K562 (cell line): Measurements from ENCODE around the gene IFT122. TPM values are rescaled to one million over a fixed set of nuclear protein-coding genes. Genes with fewer than 3 reads are reported as not detected.

Source experiments
- ATAC-seq: fragments of 200-7000 bp; cut with Tn5 transposase; 3 replicates; pipeline ENCODE4 v1.9.1; 2020; ENCODE audit warnings: moderate library complexity
- BruUV-seq: library from RNA; stranded (reverse); fragments of 400-500 nt; replicated peaks from 2 replicates; lab custom pipeline; 2021; lab: Mats Ljungman, UMichigan
- CTCF ChIA-PET: fragments of 300-600 bp; formaldehyde crosslinking; extraction: SDS; loops from one replicate; lab custom pipeline; 2021; ENCODE audit warnings: low intra/inter-chr PET ratio; lab: Yijun Ruan, JAX
- POLR2A ChIA-PET: fragments of 300-600, 350-650 bp; sonication (Branson Sonifier 250); formaldehyde crosslinking; extraction: SDS; loops from one replicate; lab custom pipeline; 2021; ENCODE audit warnings: antibody characterized with exemption, inconsistent platforms; lab: Yijun Ruan, JAX
- DNase-seq, 4 experiments: peaks; one replicate each; pipeline versions ENCODE4 v3.0.0 to v3.0.0-alpha.2; 2011 to 2018; ENCODE audit warnings: low spot score in 3 of 4, mixed read lengths in 3 of 4; ENCODE audit errors: extremely low read depth in 1 of 4
- FAIRE-seq: peaks from 2 replicates; lab custom pipeline; 2011; peaks lifted over from hg19 to GRCh38; lab: Jason Lieb, UNC
- H2AFZ ChIP-seq: 2 replicates; pipeline ENCODE4 v1.6.0; 2011; ENCODE audit warnings: low read depth, low read length, control low read depth, inconsistent platforms
- H3K27ac ChIP-seq: fragments of 200-600 bp; 3 replicates; pipeline ENCODE4 v1.8.0; 2011; ENCODE audit warnings: low read depth, mild to moderate bottlenecking, control low read depth, inconsistent platforms, low read length, moderate library complexity, mixed read lengths; ENCODE audit errors: extremely low read depth
- H3K27me3 ChIP-seq, 2 experiments: fragments of 300-600 bp in 1 of 2; 2 replicates in 1 of 2; 3 replicates in 1 of 2; pipeline versions ENCODE4 v1.6.0 to v1.8.0; 2011; ENCODE audit warnings: inconsistent platforms in 2 of 2, low read length in 2 of 2, mild to moderate bottlenecking in 1 of 2, mixed read lengths in 1 of 2, moderate library complexity in 1 of 2; ENCODE audit not compliant: control insufficient read depth in 2 of 2, insufficient read depth in 2 of 2
- H3K36me3 ChIP-seq: fragments of 300-600 bp; 3 replicates; pipeline ENCODE4 v1.8.0; 2011; ENCODE audit warnings: mild to moderate bottlenecking, low read length, inconsistent platforms; ENCODE audit not compliant: control insufficient read depth, insufficient read depth
- H3K4me1 ChIP-seq, 2 experiments: fragments of 200-600 bp in 1 of 2; replicated peaks in 1 of 2; 2 replicates in 1 of 2; 3 replicates in 1 of 2; pipeline versions ENCODE4 v1.5.1 to v1.8.0; 2011; ENCODE audit warnings: inconsistent platforms in 2 of 2, low read length in 2 of 2, mild to moderate bottlenecking in 1 of 2, mixed read lengths in 1 of 2, moderate library complexity in 1 of 2; ENCODE audit not compliant: control insufficient read depth in 2 of 2, insufficient read depth in 2 of 2
- H3K4me2 ChIP-seq: 2 replicates; pipeline ENCODE4 v1.6.1; 2011; ENCODE audit warnings: low read length, control low read depth, inconsistent platforms, mixed read lengths; ENCODE audit not compliant: insufficient read depth
- H3K4me3 ChIP-seq: fragments of 200-600 bp; sonication (generic), shearing (Covaris generic); 2 replicates; pipeline ENCODE4 v1.5.1; 2016; ENCODE audit warnings: control low read depth, inconsistent platforms
- H3K79me2 ChIP-seq: fragments of 200-600 bp; 3 replicates; pipeline ENCODE4 v1.8.0; 2011; ENCODE audit warnings: low read length, inconsistent platforms; ENCODE audit not compliant: control insufficient read depth, insufficient read depth
- H3K9ac ChIP-seq, 2 experiments: 2 replicates each; pipeline versions ENCODE4 v1.6.0 to v1.6.1; 2011; ENCODE audit warnings: low read depth in 2 of 2, low read length in 2 of 2, control low read depth in 1 of 2, inconsistent platforms in 1 of 2, mild to moderate bottlenecking in 1 of 2, mixed read lengths in 1 of 2; ENCODE audit not compliant: insufficient read depth in 1 of 2
- H3K9me1 ChIP-seq: one replicate; pipeline ENCODE4 v1.6.0; 2011; ENCODE audit warnings: inconsistent platforms, mild to moderate bottlenecking, low read length, moderate library complexity; ENCODE audit not compliant: control insufficient read depth, insufficient read depth
- H3K9me3 ChIP-seq: replicated peaks from 2 replicates; pipeline ENCODE4 v1.5.1; 2011; ENCODE audit warnings: low read depth, low read length, inconsistent platforms; ENCODE audit not compliant: control insufficient read depth, insufficient read depth
- H4K20me1 ChIP-seq: replicated peaks from 2 replicates; pipeline ENCODE4 v1.6.1; 2011; ENCODE audit warnings: low read length, inconsistent platforms, mixed read lengths; ENCODE audit not compliant: control insufficient read depth, insufficient read depth
- ATF3 ChIP-seq, 2 experiments: fragments of 450-650 bp in 1 of 2; sonication (generic) in 1 of 2; formaldehyde crosslinking in 1 of 2; IDR thresholded peaks in 1 of 2; conservative IDR thresholded peaks in 1 of 2; 2 replicates each; pipeline versions ENCODE4 v1.6.1 to v1.8.1; 2016 to 2023; ENCODE audit warnings: mild to moderate bottlenecking in 2 of 2, moderate library complexity in 2 of 2, inconsistent platforms in 1 of 2, missing genetic modification reagents in 1 of 2
- CBFA2T3 ChIP-seq: fragments of 450-650 bp; IDR thresholded peaks from 2 replicates; pipeline ENCODE4 v1.6.1; 2017
- CHD2 ChIP-seq: IDR thresholded peaks from 2 replicates; pipeline ENCODE4 v1.6.1; 2011; ENCODE audit warnings: low read depth, low read length
- EZH2 ChIP-seq: IDR thresholded peaks from 2 replicates; pipeline ENCODE4 v1.6.1; 2012; ENCODE audit warnings: low read depth, mild to moderate bottlenecking, inconsistent platforms, low read length, borderline replicate concordance
- POLR2B ChIP-seq: fragments of 450-650 bp; IDR thresholded peaks from 2 replicates; pipeline ENCODE4 v1.6.1; 2018; ENCODE audit warnings: low read depth; ENCODE audit not compliant: partially characterized antibody
- RAD51 ChIP-seq: fragments of 450-650 bp; IDR thresholded peaks from 2 replicates; pipeline ENCODE4 v1.7.1; 2016; ENCODE audit warnings: low read depth, mild to moderate bottlenecking, borderline replicate concordance
- THRA ChIP-seq: fragments of 450-650 bp; IDR thresholded peaks from 2 replicates; pipeline ENCODE4 v1.6.1; 2017; ENCODE audit warnings: mild to moderate bottlenecking, moderate library complexity
- ZNF277 ChIP-seq: fragments of 250-450 bp; sonication (Bioruptor Pico); IDR thresholded peaks from 2 replicates; pipeline ENCODE4 v1.8.0; 2022; ENCODE audit warnings: inconsistent platforms, mild to moderate bottlenecking, moderate library complexity, borderline replicate concordance
- ZNF318 ChIP-seq, 2 experiments: fragments of 450-650 bp; IDR thresholded peaks; 2 replicates each; pipeline ENCODE4 v1.6.1; 2016; ENCODE audit warnings: mild to moderate bottlenecking in 2 of 2, borderline replicate concordance in 1 of 2, low read depth in 1 of 2, moderate library complexity in 1 of 2
- WGBS: fragments of 100-300 bp; shearing (Covaris generic); methylation state at CpG from one replicate; pipeline ENCODE4 v1.1.6; 2016; ENCODE audit warnings: low coverage, mixed read lengths; ENCODE audit not compliant: insufficient coverage; ENCODE audit errors: missing lambda C conversion rate; 5-methylcytosine and 5-hydroxymethylcytosine counted together
- in situ Hi-C: fragments of 300-500 bp; cut with MboI; formaldehyde crosslinking; loops from 4 replicates; pipeline ENCODE4 v1.15.0; 2018; ENCODE audit warnings: inconsistent platforms, mixed read lengths
- intact Hi-C: fragments of 100-400 bp; cut with micrococcal nuclease; formaldehyde crosslinking; loops from 2 replicates; pipeline ENCODE4 v1.14.2; 2022
- polyA plus RNA-seq, 8 experiments: library from polyadenylated mRNA; depleted of rRNA in 4 of 8; stranded (reverse) in 5 of 8; unstranded in 3 of 8; fragments of >200 nt; fragmentation: Nextera tagmentation in 2 of 8; fragmentation: Illumina TruSeq in 1 of 8; extraction: Ambion mirVana in 2 of 8; extraction: Trizol in 1 of 8; gene quantifications; 2 replicates each; pipeline versions ENCODE4 v1.2.1 to v1.2.3, GENCODE V29; 2011 to 2014; ENCODE audit warnings: inconsistent platforms in 1 of 8, missing spikeins in 1 of 8
- total RNA-seq, 7 experiments: library from RNA; depleted of rRNA in 6 of 7; stranded (reverse); fragments of >200 nt in 6 of 7; fragmentation: Illumina TruSeq in 2 of 7; extraction: Trizol in 2 of 7; gene quantifications; 2 replicates each; pipeline versions ENCODE4 v1.2.1 to v1.2.3, GENCODE V29; 2011 to 2021; ENCODE audit warnings: low replicate concordance in 1 of 7

IFT122 gene
- total and polyA plus RNA-seq, 9 of the 15 experiments (the other 6 are each of a cell fraction or from before 2014, with no cell fraction given), result 2.4 to 11.5 (median 7.7) TPM

GRCh38 chr3:129525341-129525968 is 85.4 kb downstream of the IFT122 start:
- FAIRE-seq (no peak), DNase-seq (no peak), ATAC-seq (no peak)
- Histone ChIP-seq H3K27me3 (peaks cover 0 to 27% of the 10 kb centered on the region in 2 experiments; a peak in 2 of 5 replicates), H3K27ac (no peak overlapping the region), H3K9ac (no peak overlapping the region), H3K4me1 (no peaks in the 10 kb centered on the region), H3K79me2 (no peaks in the 10 kb centered on the region), H3K9me3 (no peaks in the 10 kb centered on the region), H4K20me1 (no peaks in the 10 kb centered on the region), H3K36me3 (no peaks in the 10 kb centered on the region), H2AFZ (no peak overlapping the region), H3K4me3 (no peak overlapping the region), H3K4me2 (no peak overlapping the region), H3K9me1 (no peaks in the 10 kb centered on the region)
- BruUV-seq, result no TSS peak
- POLR2A ChIA-PET, result interaction anchor here (0.7 to 0.8 kb wide), 2 partner anchors 9 to 80 kb away, joined by 3 read pairs; no protein-coding TSS in a partner anchor
- intact Hi-C loops, result no loop called here
- in situ Hi-C loops, result no loop called here
- WGBS, result 8% methylated on average over 6 of the region's 8 CpGs
- CTCF ChIA-PET, result no interaction called here
- TF ChIP-seq THRA (no peak), ATF3 (IDR thresholded peaks at IDR 0.05) (no peak), ATF3 (CRISPR knock-in tag; conservative IDR thresholded peaks at IDR 0.05) (no peak), ZNF318 (IDR thresholded peaks at IDR 0.05; ENCODE audit: borderline replicate concordance in 1 of 2, low read depth in 1 of 2) (no peak), CHD2 (no peak), EZH2 (no peak), RAD51 (no peak), POLR2B (no peak), ZNF277 (CRISPR knock-in tag) (no peak), CBFA2T3 (no peak)
